DMS79 (cell line): Measurements from ENCODE around the gene TMEM183A.

Experiments used
- DNase-seq: peaks from one replicate; lab custom pipeline; 2025; lab: John Stamatoyannopoulos, UW

TMEM183A gene

DNA sequence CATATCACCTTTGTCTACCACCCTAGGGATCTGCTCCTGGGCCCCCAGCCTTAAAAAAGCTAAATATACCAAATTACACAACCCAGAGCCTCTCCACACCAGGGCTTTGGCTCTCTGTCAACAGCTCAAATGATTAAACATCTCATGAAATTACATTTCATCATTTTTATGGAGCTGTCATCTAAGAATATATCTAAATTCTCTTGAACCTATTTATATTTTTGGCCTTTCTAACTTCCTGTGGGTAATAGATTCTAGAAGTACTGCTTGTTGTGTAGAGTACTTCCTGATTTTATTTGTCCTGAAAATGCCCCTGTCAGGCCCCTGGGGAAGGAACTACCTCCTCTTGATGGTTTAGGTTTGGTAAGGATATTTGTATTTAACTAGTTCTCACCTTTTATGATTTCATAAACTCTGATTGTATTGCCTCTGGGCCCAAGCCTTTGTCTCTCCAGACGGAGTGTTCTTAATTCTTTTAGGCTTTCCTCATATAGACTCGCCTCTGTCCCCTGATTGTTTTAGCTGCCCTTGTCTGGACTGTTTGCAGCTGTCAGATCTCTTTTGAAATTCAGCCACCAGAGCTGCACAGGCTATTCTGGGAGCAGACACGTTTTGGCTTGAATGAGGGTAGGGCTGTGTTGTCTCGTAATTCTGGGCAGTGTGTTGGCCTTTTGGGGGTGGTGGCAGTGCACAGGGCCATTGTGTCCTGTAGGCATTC is 62.0 kb downstream of the TMEM183A start:
- DNase-seq = no peak

DNA sequence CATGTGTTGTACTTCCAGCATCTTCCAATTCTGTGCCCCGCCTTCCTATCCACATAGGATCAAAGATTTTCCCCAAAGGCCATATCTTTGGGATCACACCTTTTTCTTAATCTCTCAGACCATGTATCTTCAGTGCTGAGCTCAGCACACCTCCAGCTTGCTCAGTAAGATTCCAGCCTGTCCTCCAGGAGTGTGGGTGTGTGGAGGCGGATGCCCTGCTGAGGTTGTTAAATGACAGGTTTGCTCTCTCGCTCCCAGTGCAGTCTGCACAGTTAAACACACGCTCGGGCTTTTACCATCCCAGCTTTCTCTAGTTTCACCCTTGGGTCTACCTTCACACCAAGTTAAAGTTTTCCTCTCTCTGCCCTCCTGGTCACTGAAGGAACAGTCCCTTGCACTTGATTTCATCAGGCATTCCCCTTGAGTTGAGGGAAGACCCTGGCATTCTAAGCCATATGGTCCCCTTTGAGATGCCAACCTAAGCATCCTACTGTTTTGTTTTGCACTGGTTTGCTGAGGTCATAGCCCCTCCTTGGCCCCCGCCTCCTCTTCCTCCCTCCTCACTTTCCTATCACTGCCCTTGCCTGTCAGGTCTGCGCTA is 64.9 kb downstream of the TMEM183A start:
- DNase-seq = no peak

DNA sequence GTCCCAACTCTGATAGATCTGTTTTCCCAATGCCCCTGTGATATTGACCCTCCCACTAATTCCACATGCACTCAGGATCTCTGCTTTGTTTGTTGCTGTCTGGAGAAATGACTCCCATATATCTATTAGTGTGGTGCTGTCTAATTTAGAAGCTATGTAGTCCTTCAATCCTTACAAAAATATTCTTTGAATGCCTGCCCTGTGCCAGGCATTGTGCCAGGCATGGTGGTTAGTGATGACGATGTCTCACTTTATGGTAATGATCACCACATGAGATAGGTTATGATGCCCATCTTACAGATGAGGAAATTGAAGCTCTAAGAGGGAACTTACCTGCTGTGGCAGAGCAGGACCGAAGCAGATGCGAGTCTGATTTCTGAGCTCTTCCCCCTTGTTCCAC is 65.7 kb downstream of the TMEM183A start:
- no peak for DNase-seq

DNA sequence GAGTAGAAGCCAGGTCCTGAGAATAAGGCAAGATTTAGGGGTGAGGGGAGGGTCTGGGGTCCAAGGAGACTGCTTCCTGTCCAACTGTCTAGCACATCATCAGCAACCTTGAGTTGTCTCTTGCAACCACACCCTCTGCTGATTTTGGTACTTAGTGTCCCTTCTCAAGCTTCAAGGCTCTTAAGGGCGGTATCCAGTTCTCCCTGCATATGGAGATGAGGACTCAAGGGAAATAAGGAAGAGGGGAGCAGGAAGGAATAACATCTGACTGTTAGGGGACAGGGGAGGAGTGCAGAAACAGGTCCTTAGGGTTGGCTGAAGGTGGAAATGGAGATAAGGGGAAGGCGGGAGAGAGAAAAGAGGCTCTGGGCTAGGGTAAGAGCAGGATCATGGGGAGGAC is 66.3 kb downstream of the TMEM183A start:
- no peak for DNase-seq
